SK-N-SH (cell line): ENCODE data around the gene TUBA4A. TPM values are rescaled to one million over a fixed set of nuclear protein-coding genes. Genes with fewer than 3 reads are reported as not detected.

Source experiments
- CTCF ChIA-PET: fragments of 300-600, 350-600 bp; formaldehyde crosslinking; extraction: SDS; loops from one replicate; lab custom pipeline; 2021; lab: Yijun Ruan, JAX
- POLR2A ChIA-PET: fragments of 350-600 bp; sonication (Branson Sonifier 250); formaldehyde crosslinking; extraction: SDS; loops from one replicate; lab custom pipeline; 2020; ENCODE audit warnings: antibody characterized with exemption, inconsistent platforms; lab: Yijun Ruan, JAX
- DNase-seq: peaks from one replicate; pipeline ENCODE4 v3.0.0; 2012
- H2AFZ ChIP-seq: fragments of 200-600 bp; sonication (generic); 2 replicates; pipeline ENCODE4 v1.8.1; 2016; ENCODE audit warnings: antibody characterized with exemption, mild to moderate bottlenecking, low read depth
- H3F3A ChIP-seq: fragments of 200-600 bp; sonication (generic); replicated peaks from 2 replicates; pipeline ENCODE3; 2016; ENCODE audit warnings: antibody characterized with exemption, mild to moderate bottlenecking; ENCODE audit not compliant: insufficient read depth
- H3K27ac ChIP-seq, 2 experiments: fragments of 200-500 bp in 1 of 2; fragments of 200-600 bp in 1 of 2; sonication (Bioruptor generic) in 1 of 2; sonication (generic), shearing (Covaris generic) in 1 of 2; 2 replicates each; pipeline versions ENCODE4 v1.5.1 to v1.6.1; 2014 to 2016; ENCODE audit warnings: low read depth in 2 of 2, inconsistent platforms in 1 of 2, low read length in 1 of 2, mild to moderate bottlenecking in 1 of 2, mixed read lengths in 1 of 2
- H3K27me3 ChIP-seq: fragments of 200-600 bp; sonication (generic), shearing (Covaris generic); 2 replicates; pipeline ENCODE4 v1.6.1; 2016; ENCODE audit warnings: mixed run types; ENCODE audit not compliant: insufficient read depth
- H3K36me3 ChIP-seq, 2 experiments: fragments of 200-500 bp in 1 of 2; fragments of 200-600 bp in 1 of 2; sonication (Bioruptor generic) in 1 of 2; sonication (generic) in 1 of 2; replicated peaks in 1 of 2; 2 replicates each; pipeline versions ENCODE3 to v1.5.1; 2014 to 2016; ENCODE audit warnings: low read length in 1 of 2, mild to moderate bottlenecking in 1 of 2; ENCODE audit not compliant: insufficient read depth in 2 of 2, control insufficient read depth in 1 of 2
- H3K4me1 ChIP-seq, 2 experiments: fragments of 200-500 bp in 1 of 2; fragments of 200-600 bp in 1 of 2; sonication (Bioruptor generic) in 1 of 2; sonication (generic), shearing (Covaris generic) in 1 of 2; 2 replicates each; pipeline versions ENCODE4 v1.5.1 to v1.6.1; 2014 to 2016; ENCODE audit warnings: low read depth in 1 of 2, low read length in 1 of 2, mixed run types in 1 of 2; ENCODE audit not compliant: insufficient read depth in 2 of 2, control insufficient read depth in 1 of 2
- H3K4me2 ChIP-seq: fragments of 200-600 bp; sonication (generic), shearing (Covaris generic); 2 replicates; pipeline ENCODE4 v1.6.1; 2017; ENCODE audit warnings: mixed run types
- H3K4me3 ChIP-seq, 2 experiments: fragments of 200-500 bp in 1 of 2; fragments of 200-600 bp in 1 of 2; sonication (Bioruptor generic) in 1 of 2; sonication (generic), shearing (Covaris generic) in 1 of 2; 2 replicates each; pipeline versions ENCODE4 v1.5.1 to v1.8.1; 2014 to 2016; ENCODE audit warnings: low read depth in 2 of 2, inconsistent platforms in 1 of 2, low read length in 1 of 2, mild to moderate bottlenecking in 1 of 2, mixed read lengths in 1 of 2, moderate library complexity in 1 of 2
- H3K79me2 ChIP-seq: fragments of 200-600 bp; sonication (generic); 2 replicates; pipeline ENCODE4 v1.8.1; 2017; ENCODE audit warnings: mild to moderate bottlenecking; ENCODE audit not compliant: insufficient read depth
- H3K9ac ChIP-seq: fragments of 200-600 bp; sonication (generic); 2 replicates; pipeline ENCODE4 v1.6.1; 2017; ENCODE audit warnings: mixed run types
- H3K9me2 ChIP-seq: fragments of 200-600 bp; sonication (generic); 2 replicates; pipeline ENCODE4 v1.6.1; 2017; ENCODE audit warnings: mixed run types
- H3K9me3 ChIP-seq: fragments of 200-600 bp; sonication (generic); 2 replicates; pipeline ENCODE4 v1.6.1; 2017; ENCODE audit warnings: mixed run types, mild to moderate bottlenecking, moderate library complexity
- H4K20me1 ChIP-seq: fragments of 200-600 bp; sonication (generic); 2 replicates; pipeline ENCODE4 v1.6.1; 2017; ENCODE audit warnings: mild to moderate bottlenecking, mixed run types; ENCODE audit not compliant: insufficient read depth
- ELF1 ChIP-seq: IDR thresholded peaks from 2 replicates; pipeline ENCODE4 v1.4.0; 2012
- EP300 ChIP-seq, 2 experiments: IDR thresholded peaks; 2 replicates each; pipeline versions ENCODE4 v1.4.0 to v1.6.1; 2012; ENCODE audit warnings: borderline replicate concordance in 1 of 2, low read depth in 1 of 2, low read length in 1 of 2
- FOSL2 ChIP-seq: IDR thresholded peaks from 2 replicates; pipeline ENCODE4 v1.4.0; 2012; ENCODE audit warnings: low read depth, mild to moderate bottlenecking, moderate library complexity, borderline replicate concordance
- FOXJ3 ChIP-seq: sonication (generic); formaldehyde crosslinking; IDR thresholded peaks from 2 replicates; pipeline ENCODE4 v1.5.1; 2020; ENCODE audit warnings: mild to moderate bottlenecking, missing genetic modification reagents
- FOXM1 ChIP-seq: IDR thresholded peaks from 2 replicates; pipeline ENCODE4 v1.4.0; 2012; ENCODE audit warnings: low read depth, mild to moderate bottlenecking
- GABPA ChIP-seq: IDR thresholded peaks from 2 replicates; pipeline ENCODE4 v1.4.0; 2012; ENCODE audit warnings: low read depth, mild to moderate bottlenecking
- GATA2 ChIP-seq: sonication (generic); formaldehyde crosslinking; IDR thresholded peaks from 2 replicates; pipeline ENCODE4 v1.5.0; 2020; ENCODE audit warnings: mild to moderate bottlenecking, missing genetic modification reagents
- IRF3 ChIP-seq: fragments of 150-350 bp; IDR thresholded peaks from 2 replicates; pipeline ENCODE4 v1.6.1; 2016; ENCODE audit warnings: mild to moderate bottlenecking, low read depth, low read length
- MEF2A ChIP-seq: IDR thresholded peaks from 2 replicates; pipeline ENCODE4 v1.4.0; 2012; ENCODE audit warnings: low read depth, borderline replicate concordance
- MXI1 ChIP-seq: IDR thresholded peaks from 2 replicates; pipeline ENCODE4 v1.6.1; 2012; ENCODE audit warnings: mild to moderate bottlenecking, low read depth, low read length, improper control_type of control experiment
- NRF1 ChIP-seq: IDR thresholded peaks from 2 replicates; pipeline ENCODE4 v1.6.1; 2012; ENCODE audit warnings: low read depth, mild to moderate bottlenecking, low read length
- RAD21 ChIP-seq: IDR thresholded peaks from 2 replicates; pipeline ENCODE4 v1.6.1; 2012; ENCODE audit warnings: mild to moderate bottlenecking, low read length
- RXRA ChIP-seq: IDR thresholded peaks from 2 replicates; pipeline ENCODE4 v1.4.0; 2012; ENCODE audit warnings: low read depth, mild to moderate bottlenecking, borderline replicate concordance
- SIN3A ChIP-seq: IDR thresholded peaks from 2 replicates; pipeline ENCODE4 v1.6.1; 2012; ENCODE audit warnings: low read depth, mild to moderate bottlenecking, low read length, moderate library complexity, borderline replicate concordance
- TAF1 ChIP-seq: IDR thresholded peaks from 2 replicates; pipeline ENCODE4 v1.6.1; 2012; ENCODE audit warnings: low read depth, mild to moderate bottlenecking, low read length, moderate library complexity, borderline replicate concordance
- TEAD4 ChIP-seq: IDR thresholded peaks from 2 replicates; pipeline ENCODE4 v1.4.0; 2012; ENCODE audit warnings: mild to moderate bottlenecking, borderline replicate concordance; ENCODE audit not compliant: insufficient read depth
- USF2 ChIP-seq: fragments of 150-350 bp; IDR thresholded peaks from 2 replicates; pipeline ENCODE4 v1.6.1; 2017; ENCODE audit warnings: antibody characterized with exemption, low read length, low read depth, borderline replicate concordance
- YY1 ChIP-seq: IDR thresholded peaks from 2 replicates; pipeline ENCODE4 v1.4.0; 2012; ENCODE audit warnings: low read depth, mild to moderate bottlenecking
- WGBS: methylation state at CpG from one replicate; pipeline ENCODE4 v1.1.6; 2017; ENCODE audit warnings: low lambda C conversion rate; 5-methylcytosine and 5-hydroxymethylcytosine counted together
- polyA plus RNA-seq, 3 experiments: library from polyadenylated mRNA; depleted of rRNA; stranded (reverse); fragments of >200 nt; gene quantifications; 2 replicates each; pipeline ENCODE4 v1.2.3, GENCODE V29; 2012

The TUBA4A gene
- polyA plus RNA-seq, 1 of the 3 experiments (the other 2 are of a cell fraction): 6.2 TPM

GRCh38 chr2:219292616-219293015, 38.9 kb upstream of the TUBA4A start:
- TF ChIP-seq EP300 (IDR thresholded peaks at IDR 0.05; ENCODE audit: borderline replicate concordance in 1 of 2, low read depth in 1 of 2, low read length in 1 of 2) (no peak), GATA2 (CRISPR knock-in tag) (no peak), MEF2A (no peak), IRF3 (no peak), FOSL2 (no peak), TEAD4 (no peak), NRF1 (no peak), FOXJ3 (no peak), GABPA (no peak), RAD21 (no peak), FOXM1 (no peak), ELF1 (no peak), YY1 (no peak), SIN3A (no peak)
- H3K27ac ChIP-seq: no peak overlapping the region
- CTCF ChIA-PET: interaction anchor here (1.0 to 9.0 kb wide), 8 partner anchors 13 to 135 kb away, joined by 3 to 312 read pairs (median 6); partner anchors contain the start of genes CNPPD1, DNAJB2, NHEJ1 and SLC23A3

GRCh38 chr2:219291910-219292490, 38.3 kb upstream of the TUBA4A start:
- Histone ChIP-seq H3K4me2 (no peak overlapping the region), H3K27ac (no peak overlapping the region), H3K27me3 (no peaks in the 10 kb centered on the region), H3K4me3 (no peak overlapping the region), H3K4me1 (peaks cover 8% of the 10 kb centered on the region in 2 experiments; a peak in 1 of 4 replicates), H3K9me3 (no peaks in the 10 kb centered on the region), H3K79me2 (no peaks in the 10 kb centered on the region), H3K9ac (no peak overlapping the region), H4K20me1 (no peaks in the 10 kb centered on the region), H2AFZ (no peak overlapping the region), H3K9me2 (no peaks in the 10 kb centered on the region), H3K36me3 (no peaks in the 10 kb centered on the region), H3F3A (peaks cover 12% of the 10 kb centered on the region)
- POLR2A ChIA-PET: interaction anchor here (1.1 kb wide), 1 partner anchor 13 kb away, joined by 5 read pairs; the partner anchor contains the start of gene DNAJB2
- TF ChIP-seq USF2: no peak
- no peak for TF ChIP-seq RAD21
- no peak for TF ChIP-seq MXI1
- TF ChIP-seq TAF1: no peak
- no peak for TF ChIP-seq RXRA
- no peak for TF ChIP-seq FOXJ3
- no peak for TF ChIP-seq MEF2A
- CTCF ChIA-PET: interaction anchor here (0.7 to 9.0 kb wide), 9 partner anchors 9 to 132 kb away, joined by 3 to 312 read pairs (median 5); partner anchors contain the start of genes CNPPD1, DNAJB2, NHEJ1 and SLC23A3
- WGBS: 73% methylated on average over 4 of the region's 4 CpGs
- DNase-seq: no peak

More at GRCh38 chr2:219292616-219293015, 38.9 kb upstream of the TUBA4A start:
- WGBS: 91% methylated on average over 9 of the region's 9 CpGs
- H3F3A ChIP-seq: peaks cover 12% of the 10 kb centered on the region
- POLR2A ChIA-PET: no interaction called here
- no peak overlapping the region for H3K4me2 ChIP-seq
- DNase-seq: no peak
- no peaks in the 10 kb centered on the region for H3K79me2 ChIP-seq
- H2AFZ ChIP-seq: no peak overlapping the region
- no peaks in the 10 kb centered on the region for H3K9me3 ChIP-seq
- peaks cover 8% of the 10 kb centered on the region in 2 experiments; a peak in 1 of 4 replicates for H3K4me1 ChIP-seq
- no peaks in the 10 kb centered on the region for H3K36me3 ChIP-seq
- no peak overlapping the region for H3K9ac ChIP-seq
- H3K4me3 ChIP-seq: no peak overlapping the region
- no peaks in the 10 kb centered on the region for H4K20me1 ChIP-seq
- H3K27me3 ChIP-seq: no peaks in the 10 kb centered on the region
- H3K9me2 ChIP-seq: no peaks in the 10 kb centered on the region
